Measurements from ENCODE around the gene NAA16.
"Not testable (repeated sequence)": the region's sequence is repeated elsewhere in the genome, so short reads cannot be mapped to it uniquely, and the experiment has no call there.

NAA16 gene

GRCh38 chr13:41310963-41311405 lies at the start of gene NAA16:
Gene NAA16, plus strand, starts transcription at chr13:41311267. Its CDS starts 262 bp downstream, at chr13:41311529.
- peak; percentile 84 for DNase-seq

- peak; percentile 26 for DNase-seq
These were observed 47.7 kb upstream of the NAA16 start, which contains the start of gene MTRF1 for GRCh38 chr13:41263261-41263971. Gene MTRF1, minus strand, starts transcription at chr13:41263576. Its CDS starts 2,669 bp downstream, at chr13:41260907.

DNA sequence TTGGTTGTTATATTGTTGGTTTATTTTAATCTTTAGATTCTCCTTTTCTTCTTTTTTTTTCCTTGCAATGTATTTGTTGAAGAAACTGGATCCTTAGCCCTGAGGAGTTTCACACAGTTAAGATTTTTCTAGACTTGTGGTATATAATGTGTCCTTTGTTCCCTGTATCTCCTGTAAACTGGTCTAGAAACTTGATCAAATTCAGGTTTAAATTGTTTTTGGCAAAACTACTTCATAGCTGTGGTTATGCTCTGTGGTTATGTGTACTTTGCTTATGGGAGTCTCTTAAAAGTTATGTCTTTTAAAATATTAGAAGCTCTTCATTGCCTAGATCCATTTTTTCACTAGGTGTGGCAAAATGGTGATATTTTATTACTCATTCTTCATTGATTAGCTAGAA lies 44.0 kb upstream of the NAA16 start:
- DNase-seq = no peak

GRCh38 chr13:41268764-41269163 lies 42.3 kb upstream of the NAA16 start:
- no peak for DNase-seq

GRCh38 chr13:41271456-41272285 lies 39.4 kb upstream of the NAA16 start:
- DNase-seq = no peak

GRCh38 chr13:41273831-41274441 lies 37.1 kb upstream of the NAA16 start:
- DNase-seq = no peak

- no peak for DNase-seq
These were observed 36.2 kb upstream of the NAA16 start for GRCh38 chr13:41274881-41275280.

GRCh38 chr13:41276824-41277223 lies 34.2 kb upstream of the NAA16 start:
- DNase-seq = no peak

DNA sequence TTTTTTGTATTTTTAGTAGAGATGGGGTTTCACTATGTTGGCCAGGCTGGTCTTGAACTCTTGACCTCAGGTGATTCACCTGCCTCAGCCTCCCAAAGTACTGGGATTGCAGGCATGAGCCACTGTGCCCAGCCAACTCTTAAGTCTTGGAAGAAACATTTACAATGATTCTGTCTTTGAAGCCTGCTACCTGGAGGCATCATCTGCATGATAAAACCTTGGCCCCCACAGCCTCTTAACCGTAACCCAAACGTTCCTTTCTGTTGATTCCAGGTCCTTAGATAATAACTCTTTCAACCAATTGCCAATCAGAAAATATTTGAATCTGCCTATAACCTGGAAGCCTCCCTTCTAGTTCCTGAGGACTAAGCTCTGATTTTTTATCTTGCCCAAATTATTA lies 31.9 kb upstream of the NAA16 start:
- not testable (repeated sequence) for DNase-seq

GRCh38 chr13:41282129-41282571 lies 28.9 kb upstream of the NAA16 start:
- no peak for DNase-seq

- no peak for DNase-seq
These were observed 26.4 kb upstream of the NAA16 start for GRCh38 chr13:41284512-41285288.

DNA sequence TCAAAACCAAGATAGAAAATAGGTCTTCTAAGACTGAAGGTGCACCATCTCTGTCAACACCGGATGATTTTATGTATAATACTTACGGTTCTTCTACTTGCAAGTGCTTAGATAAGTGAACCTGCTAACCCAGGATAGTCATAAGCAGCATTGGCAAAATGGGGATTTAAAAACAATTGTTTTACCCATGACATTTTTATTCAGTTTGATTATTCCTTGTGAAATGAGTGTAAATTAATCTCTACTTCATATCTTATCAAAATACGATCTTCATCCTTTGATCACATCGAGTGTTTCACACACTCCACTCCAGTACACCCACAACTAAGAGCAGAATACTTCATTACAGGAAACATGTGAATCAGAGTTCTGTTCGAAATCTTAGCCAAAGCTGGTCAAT lies 24.7 kb upstream of the NAA16 start:
- no peak for DNase-seq

GRCh38 chr13:41289463-41289881 lies 21.6 kb upstream of the NAA16 start:
- no peak for DNase-seq

DNA sequence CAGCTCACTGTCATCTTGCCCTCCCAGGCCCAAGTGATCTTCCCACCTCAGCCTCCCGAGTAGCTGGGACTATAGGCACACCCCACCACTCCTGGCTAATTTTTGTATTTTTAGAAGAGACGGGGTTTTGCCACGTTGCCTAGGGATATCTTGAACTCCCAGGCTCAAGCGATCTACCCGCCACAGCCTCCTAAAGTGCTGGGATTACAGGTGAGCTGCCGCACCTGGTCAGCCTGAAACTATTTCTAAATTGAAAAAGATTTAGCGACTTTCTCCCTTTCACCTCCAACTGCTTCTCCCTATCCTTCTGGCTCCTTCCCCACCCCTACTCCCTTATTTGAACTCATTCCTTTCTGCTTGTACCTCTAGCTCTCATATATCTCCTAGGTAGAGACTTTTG lies 19.8 kb upstream of the NAA16 start:
- no peak for DNase-seq

GRCh38 chr13:41293272-41293671 lies 17.8 kb upstream of the NAA16 start:
- no peak for DNase-seq

- DNase-seq = no peak
These were observed 16.2 kb upstream of the NAA16 start for GRCh38 chr13:41294914-41295313.

- no peak for DNase-seq
These were observed 15.1 kb upstream of the NAA16 start for GRCh38 chr13:41295973-41296372.

DNA sequence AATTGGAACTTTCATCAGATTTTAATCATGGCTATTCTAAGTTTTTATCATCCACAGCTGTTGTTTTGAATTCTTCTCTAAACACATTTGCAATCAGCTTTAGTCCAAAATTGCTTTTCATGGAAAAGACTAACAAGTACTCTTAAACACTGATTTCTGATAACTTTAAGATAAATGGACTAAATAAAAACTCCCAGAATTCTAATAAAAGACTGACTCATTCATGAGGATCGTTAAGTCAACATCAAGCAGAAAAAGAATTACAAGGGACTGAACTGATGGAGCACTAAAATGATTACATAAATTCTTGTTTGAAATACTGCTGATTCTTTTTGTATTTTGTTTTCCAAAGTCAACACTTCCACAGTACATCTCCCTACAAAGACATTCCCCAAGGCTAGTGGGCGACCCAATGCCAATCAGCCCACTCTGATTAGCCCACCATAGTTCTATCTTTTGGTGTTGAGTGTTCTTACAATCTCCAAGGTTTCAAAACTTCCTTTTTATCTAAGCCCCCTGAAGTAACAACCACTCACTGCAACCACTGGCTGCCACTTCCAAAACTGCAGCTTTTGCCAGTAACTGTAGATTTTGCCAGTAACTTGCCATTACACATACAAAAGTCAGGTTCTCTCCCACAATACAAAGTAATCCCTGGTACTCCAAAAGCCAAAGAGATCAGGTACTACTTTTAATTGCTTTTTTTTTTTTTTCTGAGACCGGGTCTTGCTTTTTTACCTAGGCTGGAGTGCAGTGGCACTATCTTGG lies 14.0 kb upstream of the NAA16 start:
- DNase-seq = no peak

GRCh38 chr13:41299316-41300094 lies 11.6 kb upstream of the NAA16 start:
- no peak for DNase-seq

DNA sequence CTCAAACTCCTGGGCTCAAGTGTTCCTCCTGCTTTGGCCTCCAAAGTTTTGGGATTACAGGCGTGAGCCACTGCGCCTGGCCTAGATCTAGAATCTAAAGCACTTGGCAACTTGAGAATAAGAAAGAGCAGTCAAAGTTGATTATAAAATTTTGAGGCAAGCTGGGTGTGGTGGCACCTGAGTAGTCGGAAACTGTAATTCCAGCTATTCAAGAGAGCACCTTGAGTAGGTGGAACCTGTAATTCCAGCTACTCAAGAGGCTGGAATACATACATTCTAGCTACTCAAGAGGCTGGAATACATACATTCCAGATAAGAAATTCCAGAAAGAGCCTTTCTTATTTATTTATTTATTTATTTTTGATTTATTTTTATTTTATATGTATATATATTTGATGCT lies 8.3 kb upstream of the NAA16 start:
- no peak for DNase-seq

GRCh38 chr13:41304551-41304950 lies 6.5 kb upstream of the NAA16 start:
- DNase-seq = no peak
